Left ventricle myocardium inferior (tissue), 1 donor: ENCODE data around the gene BMPER. TPM values are rescaled to one million over a fixed set of nuclear protein-coding genes. Genes with fewer than 3 reads are reported as not detected.

Experiments
- DNase-seq: peaks from one replicate; pipeline ENCODE4 v3.0.0-alpha.2; 2020
- H3K27ac ChIP-seq: fragments of 200-600 bp; replicated peaks from 2 replicates; pipeline ENCODE4 v1.8.0; 2021
- H3K27me3 ChIP-seq: fragments of 200-600 bp; 2 replicates; pipeline ENCODE4 v1.8.0; 2021; ENCODE audit warnings: low read depth
- H3K36me3 ChIP-seq: fragments of 200-600 bp; 2 replicates; pipeline ENCODE4 v1.8.0; 2021
- H3K4me1 ChIP-seq: fragments of 200-600 bp; 2 replicates; pipeline ENCODE4 v1.8.0; 2021
- H3K4me3 ChIP-seq: fragments of 200-600 bp; 2 replicates; pipeline ENCODE4 v1.8.0; 2021; ENCODE audit warnings: mild to moderate bottlenecking, moderate library complexity
- H3K9me3 ChIP-seq: fragments of 200-600 bp; replicated peaks from 2 replicates; pipeline ENCODE4 v1.8.0; 2021
- CTCF ChIP-seq: fragments of 200-600 bp; IDR thresholded peaks from 2 replicates; pipeline ENCODE4 v1.8.0; 2021; ENCODE audit warnings: antibody characterized with exemption, mild to moderate bottlenecking, borderline replicate concordance
- intact Hi-C: fragments of 100-400 bp; cut with micrococcal nuclease; formaldehyde crosslinking; loops from one replicate; pipeline ENCODE4 v1.11.0; 2022
- total RNA-seq: library from RNA; stranded (reverse); fragmentation: NEBNext Ultra II Directional; extraction: Animal tissue kit (Norgen Biotek cat#: 25700); gene quantifications from one replicate; pipeline ENCODE4 v1.2.1, GENCODE V29; 2021
- donor health status: DM: no; HTN: yes; CAD: no; lungs with severe emphysema.

Gene BMPER
- total RNA-seq, 1 donor from 2014 or later, result 2.9 TPM

GRCh38 chr7:34107276-34107675 is 201.9 kb downstream of the BMPER start:
- intact Hi-C loops, result no loop called here
- H3K27ac ChIP-seq, result peak overlapping the region; percentile 24
- no peak for DNase-seq
- no peaks in the 10 kb centered on the region for H3K9me3 ChIP-seq
- H3K4me3 ChIP-seq, result no peak overlapping the region
- no peaks in the 10 kb centered on the region for H3K27me3 ChIP-seq
- H3K4me1 ChIP-seq, result peaks cover 6% of the 10 kb centered on the region
- no peak for TF ChIP-seq CTCF
- H3K36me3 ChIP-seq, result no peaks in the 10 kb centered on the region

- DNase-seq, result no peak
- H3K27ac ChIP-seq, result peak overlapping the region; percentile 24
- intact Hi-C loops, result no loop called here
- no peak overlapping the region for H3K4me3 ChIP-seq
- H3K9me3 ChIP-seq, result no peaks in the 10 kb centered on the region
- TF ChIP-seq CTCF, result no peak
- H3K4me1 ChIP-seq, result peaks cover 6% of the 10 kb centered on the region
- H3K27me3 ChIP-seq, result no peaks in the 10 kb centered on the region
- H3K36me3 ChIP-seq, result no peaks in the 10 kb centered on the region
These were observed 202.8 kb downstream of the BMPER start for GRCh38 chr7:34108165-34108564.

- H3K4me3 ChIP-seq, result no peak overlapping the region
- peaks cover 6% of the 10 kb centered on the region for H3K4me1 ChIP-seq
- intact Hi-C loops, result no loop called here
- DNase-seq, result no peak
- no peaks in the 10 kb centered on the region for H3K36me3 ChIP-seq
- no peak for TF ChIP-seq CTCF
- H3K27me3 ChIP-seq, result no peaks in the 10 kb centered on the region
- no peak overlapping the region for H3K27ac ChIP-seq
- peaks cover 5% of the 10 kb centered on the region for H3K9me3 ChIP-seq
These were observed 204.8 kb downstream of the BMPER start for GRCh38 chr7:34109936-34110780.

GRCh38 chr7:34111031-34111430 is 205.7 kb downstream of the BMPER start:
- TF ChIP-seq CTCF, result no peak
- peaks cover 14% of the 10 kb centered on the region for H3K9me3 ChIP-seq
- intact Hi-C loops, result no loop called here
- no peaks in the 10 kb centered on the region for H3K36me3 ChIP-seq
- no peak overlapping the region for H3K4me3 ChIP-seq
- H3K27me3 ChIP-seq, result no peaks in the 10 kb centered on the region
- H3K4me1 ChIP-seq, result peaks cover 6% of the 10 kb centered on the region
- no peak for DNase-seq
- no peak overlapping the region for H3K27ac ChIP-seq

- no peak for TF ChIP-seq CTCF
- Histone ChIP-seq H3K4me3 (no peak overlapping the region), H3K27me3 (no peaks in the 10 kb centered on the region), H3K27ac (no peak overlapping the region), H3K9me3 (peaks cover 18% of the 10 kb centered on the region), H3K36me3 (no peaks in the 10 kb centered on the region), H3K4me1 (peaks cover 1% of the 10 kb centered on the region)
- intact Hi-C loops, result no loop called here
- DNase-seq, result no peak
These were observed 210.2 kb downstream of the BMPER start for GRCh38 chr7:34115503-34115902.
